GM21737 (cell line): ENCODE data around the gene CCK.

Source experiments
- ATAC-seq: cut with Tn5 transposase; IDR thresholded peaks from one replicate; pipeline ENCODE4 v1.9.1; 2021; ENCODE audit warnings: mild to moderate bottlenecking, moderate library complexity; ENCODE audit not compliant: unreplicated experiment

The CCK gene

DNA sequence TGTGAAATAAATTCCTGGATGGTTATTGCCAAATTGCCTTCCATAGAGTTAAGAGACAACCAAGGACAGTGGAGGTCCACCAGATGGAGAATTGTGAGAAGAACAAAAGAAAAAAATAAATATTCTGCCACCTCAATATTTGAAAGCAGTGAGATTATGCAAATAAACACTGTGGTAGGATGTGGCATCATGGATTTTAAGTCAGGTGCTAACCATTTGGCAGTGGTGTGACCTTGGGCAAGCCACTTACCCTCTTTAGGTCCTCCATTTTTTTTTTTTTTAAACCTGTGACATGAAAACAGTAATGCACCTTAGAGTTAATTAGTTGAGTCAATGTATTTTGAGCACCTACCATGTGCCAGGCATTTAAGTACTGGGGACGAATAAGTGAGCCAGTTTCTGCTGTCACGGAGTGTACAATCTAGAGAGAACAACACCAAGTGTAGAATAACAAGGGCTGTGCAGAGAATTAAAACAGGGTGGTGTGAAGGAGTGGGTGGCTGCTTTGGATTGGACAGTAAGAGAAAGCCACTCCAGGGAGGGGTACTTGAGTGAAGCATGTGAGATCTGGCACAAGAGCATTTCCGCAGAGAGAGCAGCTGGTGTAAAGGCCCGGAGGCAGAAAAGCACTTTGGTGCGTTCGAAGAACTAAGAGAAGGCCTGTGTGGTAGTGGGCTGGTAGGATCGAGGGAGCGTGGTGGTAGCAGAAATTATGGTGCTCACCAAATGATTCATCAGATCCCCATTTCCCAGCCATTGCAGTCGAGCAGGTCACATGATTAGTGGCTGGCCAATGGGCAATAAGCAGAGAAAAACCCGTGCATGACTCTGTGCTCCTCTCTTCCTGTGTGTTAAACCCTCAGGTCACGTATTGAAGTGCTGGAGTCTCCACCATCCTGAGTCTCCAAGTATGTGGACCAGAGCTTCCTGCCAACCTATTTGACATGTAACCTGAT lies 39.2 kb downstream of the CCK start:
- ATAC-seq = no peak

DNA sequence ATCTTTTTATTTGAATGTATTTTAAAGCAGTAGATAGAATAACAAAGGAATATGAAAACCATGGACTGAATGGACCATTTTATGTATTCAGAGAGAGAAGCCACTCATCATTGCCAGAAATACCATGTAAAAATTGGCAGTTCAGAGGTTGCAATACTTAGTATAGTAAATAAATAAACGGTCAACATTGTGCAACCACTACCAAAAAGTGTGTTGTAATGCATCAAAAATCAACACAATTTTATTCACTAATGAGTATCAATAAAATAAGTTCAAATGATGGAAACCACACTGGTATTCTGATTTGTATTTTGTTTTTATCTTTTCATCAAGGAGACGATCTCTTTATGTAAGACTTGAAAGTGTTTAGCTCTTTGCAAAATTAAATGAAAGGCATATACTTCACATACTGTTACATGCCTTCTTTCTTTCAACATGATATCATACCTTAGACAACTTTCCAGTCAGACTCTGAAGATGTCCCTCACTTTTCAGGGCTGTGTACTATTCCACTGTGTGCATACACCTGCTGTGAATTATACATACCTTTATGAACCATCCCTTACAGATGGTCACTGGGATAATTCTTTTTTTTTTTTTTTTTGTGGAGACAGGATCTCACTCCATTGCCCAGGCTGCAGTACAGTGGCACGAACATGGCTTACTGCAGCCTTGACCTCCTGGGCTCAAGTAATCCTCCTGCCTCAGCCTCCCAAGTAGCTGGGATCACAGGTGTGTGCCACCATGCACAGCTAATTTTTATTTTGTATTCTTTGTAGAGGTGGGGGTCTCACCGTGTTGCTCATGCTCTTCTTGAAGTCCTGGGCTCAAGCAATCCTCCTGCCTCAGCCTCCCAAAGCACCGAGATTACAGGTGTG lies 40.3 kb downstream of the CCK start:
- ATAC-seq = no peak

DNA sequence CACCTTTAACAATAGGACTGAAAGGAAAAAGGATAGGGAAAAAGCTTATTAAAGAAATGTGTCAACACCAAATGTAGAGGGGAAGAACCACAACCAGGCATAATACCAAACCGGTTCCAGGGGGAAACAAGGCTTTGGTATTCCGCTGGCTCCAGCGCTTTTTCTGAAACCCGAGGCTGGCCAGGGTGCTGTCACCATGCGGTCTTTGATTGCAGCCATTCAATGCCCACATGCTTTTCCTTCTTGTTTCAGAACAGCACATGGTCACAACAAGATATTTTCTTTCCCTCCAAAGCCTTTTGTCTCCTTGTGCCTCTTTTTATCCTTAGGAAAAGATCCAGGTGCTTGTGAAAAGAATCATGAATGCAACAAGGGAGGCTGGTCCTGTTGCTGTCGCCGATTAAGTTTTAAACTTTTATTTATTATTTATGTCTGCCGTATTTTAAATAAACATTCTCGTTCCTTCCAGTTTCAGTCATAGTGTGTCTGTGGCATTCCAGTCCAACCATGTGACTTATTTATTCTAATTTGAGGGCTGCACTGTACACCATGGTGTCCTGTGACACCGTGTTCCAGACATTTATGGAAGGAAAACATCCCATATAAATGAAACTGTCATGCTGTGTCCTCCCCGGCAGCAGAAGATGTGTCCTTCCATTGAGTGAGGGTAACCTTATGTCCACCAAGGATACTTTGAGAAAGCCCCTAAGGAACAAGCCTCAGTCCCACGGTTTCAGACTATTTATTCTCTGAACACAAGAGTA lies 41.1 kb downstream of the CCK start:
- no peak for ATAC-seq

DNA sequence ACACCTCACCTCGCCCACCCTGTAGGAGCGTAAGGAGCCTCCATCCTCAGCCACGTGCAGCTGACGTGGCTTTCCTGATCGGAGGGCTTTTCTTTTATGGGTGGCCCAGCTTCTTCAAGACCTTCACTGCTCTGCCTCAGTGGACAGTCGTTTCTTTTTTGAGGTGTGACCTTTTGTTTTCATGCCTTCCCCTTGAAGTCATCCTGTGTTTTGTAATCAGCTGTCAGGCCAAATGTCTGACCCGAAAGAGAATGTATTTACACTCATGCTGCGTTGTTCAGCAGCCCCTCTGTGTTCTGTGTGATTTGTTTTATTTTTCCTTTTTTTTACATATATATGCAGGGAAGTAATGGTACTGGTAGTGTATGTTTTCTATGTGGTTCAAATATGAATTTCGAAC lies 41.8 kb downstream of the CCK start:
- no peak for ATAC-seq

DNA sequence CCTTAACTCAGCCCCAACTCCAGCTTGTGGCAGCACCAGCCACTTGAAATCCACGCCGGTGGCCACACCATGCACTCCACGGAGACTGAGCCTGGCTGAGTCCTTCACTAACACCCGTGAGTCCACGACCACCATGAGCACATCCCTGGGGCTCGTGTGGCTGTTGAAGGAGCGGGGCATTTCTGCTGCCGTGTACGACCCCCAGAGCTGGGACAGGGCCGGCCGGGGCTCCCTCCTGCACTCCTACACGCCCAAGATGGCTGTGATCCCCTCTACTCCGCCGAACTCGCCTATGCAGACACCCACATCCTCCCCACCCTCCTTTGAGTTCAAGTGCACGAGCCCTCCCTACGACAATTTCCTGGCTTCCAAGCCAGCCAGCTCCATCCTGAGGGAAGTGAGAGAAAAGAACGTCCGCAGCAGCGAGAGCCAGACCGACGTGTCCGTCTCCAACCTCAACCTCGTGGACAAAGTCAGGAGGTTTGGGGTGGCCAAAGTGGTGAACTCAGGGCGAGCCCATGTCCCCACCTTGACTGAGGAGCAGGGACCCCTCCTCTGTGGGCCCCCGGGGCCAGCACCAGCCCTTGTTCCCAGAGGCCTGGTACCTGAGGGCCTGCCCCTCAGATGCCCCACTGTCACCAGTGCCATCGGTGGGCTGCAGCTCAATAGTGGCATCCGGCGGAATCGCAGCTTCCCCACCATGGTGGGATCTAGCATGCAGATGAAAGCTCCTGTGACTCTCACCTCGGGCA lies 42.9 kb downstream of the CCK start:
- ATAC-seq = no peak

DNA sequence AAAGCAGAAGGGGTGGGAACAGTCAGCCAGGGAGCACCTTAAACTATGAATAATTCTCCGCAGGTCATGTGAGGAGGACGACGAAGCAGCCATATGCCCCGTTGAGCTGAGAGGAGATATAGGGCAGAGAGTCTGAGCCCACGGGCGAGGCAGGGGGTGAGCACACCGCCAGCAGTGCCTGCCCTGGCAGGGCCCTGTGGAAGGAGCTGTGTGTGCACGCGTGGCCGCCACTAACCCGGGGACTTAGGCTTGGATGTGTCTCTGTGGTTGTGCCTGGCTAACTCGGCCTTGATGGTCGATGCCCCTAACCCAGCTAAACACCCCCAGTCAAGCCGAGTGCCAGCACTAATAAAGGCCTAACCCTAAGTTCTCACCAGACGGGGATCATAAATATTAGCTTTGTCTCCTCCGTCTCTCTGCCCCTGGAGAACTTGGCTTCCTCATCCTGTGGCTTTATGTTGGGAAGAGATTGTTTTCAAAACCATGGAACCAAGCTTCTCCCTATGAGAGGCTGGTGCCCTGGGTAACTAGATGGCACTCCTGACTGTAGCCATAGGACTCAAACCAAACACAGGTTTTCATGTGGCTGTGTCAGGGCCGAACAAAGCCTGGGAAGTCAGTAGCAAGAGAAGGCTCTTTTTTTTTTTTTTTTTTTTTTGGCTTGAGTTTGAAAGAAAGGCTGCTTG lies 45.4 kb downstream of the CCK start:
- no peak for ATAC-seq

DNA sequence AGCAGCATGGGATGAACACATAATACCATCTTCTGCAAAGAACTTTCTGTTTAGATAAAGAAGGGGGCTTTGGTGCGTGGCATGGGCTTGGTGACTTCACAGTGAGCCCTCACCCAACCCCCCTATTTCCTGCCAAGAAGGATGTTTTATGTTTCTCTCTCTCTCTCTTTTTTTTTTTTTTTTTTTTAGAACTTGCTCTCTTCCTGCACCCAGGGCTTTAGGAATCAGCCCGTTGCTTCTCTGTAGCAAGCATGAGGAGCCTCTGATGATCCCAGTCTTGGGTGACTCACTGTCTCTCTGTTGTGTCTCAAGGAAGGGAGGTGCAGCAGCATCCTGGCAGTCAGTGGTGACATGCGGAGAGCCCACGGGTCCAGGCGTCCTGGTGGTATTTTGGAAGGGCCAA lies 49.1 kb downstream of the CCK start:
- ATAC-seq = no peak

DNA sequence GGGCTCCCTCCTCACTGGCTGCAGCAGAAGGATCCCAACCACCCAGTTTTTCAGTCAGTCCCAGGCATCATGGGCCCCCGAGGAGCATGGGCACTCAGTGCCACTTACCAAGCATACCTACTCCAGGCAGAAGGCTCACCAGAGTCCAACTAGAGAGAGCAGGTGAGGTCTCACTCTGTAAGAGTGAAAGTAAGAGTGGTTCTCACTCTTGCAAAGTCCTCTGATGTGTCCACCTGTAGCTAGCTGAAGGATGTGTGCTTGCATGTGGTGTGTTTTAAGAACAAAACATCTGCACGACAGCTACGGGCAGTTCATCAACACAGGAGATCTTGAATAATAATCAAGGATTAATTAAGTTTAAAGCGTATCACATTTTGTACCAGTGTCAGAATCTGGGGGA lies 49.7 kb downstream of the CCK start:
- ATAC-seq = peak; percentile 43

DNA sequence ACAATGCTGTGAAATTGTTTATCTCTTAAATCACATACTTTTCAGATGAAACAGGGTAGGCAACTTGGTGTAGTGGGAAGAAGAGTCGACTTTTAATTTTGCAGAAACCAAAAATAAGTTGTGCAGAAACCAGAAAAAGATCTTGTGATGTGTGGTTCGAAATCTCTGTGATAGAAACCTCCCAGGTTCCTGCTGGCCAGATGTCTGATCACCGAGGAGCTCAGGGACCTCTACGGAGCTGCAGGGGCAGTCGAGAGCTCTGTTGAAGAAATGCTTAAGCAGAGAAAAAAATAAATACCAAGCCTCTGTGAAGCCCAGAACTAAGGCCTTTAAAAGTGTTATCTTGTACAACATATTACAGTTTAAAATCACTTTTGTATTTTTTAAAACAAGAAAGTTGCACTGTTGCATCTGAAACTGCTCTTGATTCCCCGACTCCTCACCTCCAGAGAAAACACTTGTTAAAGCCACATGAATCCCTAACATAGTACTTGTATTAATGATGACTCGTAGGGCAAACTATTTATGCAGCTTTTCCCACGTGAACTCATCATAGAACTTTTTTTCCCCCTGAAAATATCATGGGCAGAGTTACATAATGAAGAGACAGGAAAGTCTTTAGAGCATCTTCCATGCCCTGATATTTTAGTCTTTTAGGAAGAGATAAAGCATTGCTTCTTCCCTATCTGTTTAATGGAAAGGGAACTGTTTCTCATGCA lies 51.3 kb downstream of the CCK start:
- ATAC-seq = peak; percentile 42

DNA sequence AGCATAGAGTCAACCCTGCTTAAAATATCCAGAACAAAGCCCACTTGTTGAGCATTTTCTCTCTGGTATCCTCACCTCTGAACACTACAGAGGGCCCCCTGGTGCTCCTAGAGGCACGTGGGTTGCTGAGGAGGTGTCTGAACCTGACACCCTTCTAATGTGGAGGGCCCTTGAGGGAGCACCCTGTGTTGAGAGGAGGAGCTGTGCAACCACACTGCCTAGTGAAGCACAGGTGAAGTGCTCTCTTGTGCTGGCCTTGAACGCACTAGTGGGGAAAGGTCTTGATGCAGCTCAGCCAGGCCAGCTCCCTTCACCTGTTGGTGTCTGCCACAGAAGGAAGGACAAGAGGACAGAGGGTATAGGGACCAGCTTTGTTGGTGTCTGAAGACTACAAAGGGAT lies 51.9 kb downstream of the CCK start:
- ATAC-seq = peak; percentile 28

DNA sequence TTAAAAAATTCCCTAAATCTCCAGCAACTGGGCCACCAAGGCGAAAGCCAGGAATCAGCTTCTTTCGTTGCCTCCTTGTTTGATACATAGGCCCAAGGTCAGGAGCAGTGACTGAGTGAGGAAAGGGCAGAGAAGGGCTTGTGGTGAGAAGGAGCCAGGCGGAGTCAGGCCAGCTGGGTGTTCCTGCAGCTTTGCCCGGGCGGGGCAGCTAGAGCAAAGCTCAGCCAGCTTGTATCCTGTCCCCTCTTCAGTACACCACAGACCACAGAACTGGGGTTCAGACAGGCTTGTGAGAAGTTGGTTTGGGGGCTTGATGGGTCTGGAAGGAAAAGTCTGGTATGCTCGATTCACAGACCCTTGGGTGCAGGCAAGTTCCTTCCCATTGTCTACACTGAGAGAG lies 52.6 kb downstream of the CCK start:
- peak; percentile 47 for ATAC-seq

DNA sequence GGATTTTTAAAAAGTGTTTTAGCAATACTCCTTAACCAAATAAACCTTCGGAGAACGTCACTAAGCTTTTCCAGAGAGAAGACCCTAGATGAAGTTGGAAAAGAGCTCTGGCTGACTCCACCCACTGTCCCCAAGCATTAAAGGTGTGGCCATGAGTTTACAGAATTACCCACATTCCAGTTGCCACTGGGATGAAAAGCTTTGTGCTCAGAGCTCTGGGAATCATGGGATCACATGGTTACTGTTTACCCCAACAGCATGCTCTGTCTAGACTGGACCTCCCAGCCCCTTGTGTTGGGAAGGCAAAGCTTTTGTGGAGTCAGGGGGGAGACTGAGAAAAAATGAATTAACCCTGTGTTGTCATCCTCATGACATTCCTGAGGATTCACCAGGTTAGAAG lies 55.3 kb downstream of the CCK start:
- ATAC-seq = no peak

DNA sequence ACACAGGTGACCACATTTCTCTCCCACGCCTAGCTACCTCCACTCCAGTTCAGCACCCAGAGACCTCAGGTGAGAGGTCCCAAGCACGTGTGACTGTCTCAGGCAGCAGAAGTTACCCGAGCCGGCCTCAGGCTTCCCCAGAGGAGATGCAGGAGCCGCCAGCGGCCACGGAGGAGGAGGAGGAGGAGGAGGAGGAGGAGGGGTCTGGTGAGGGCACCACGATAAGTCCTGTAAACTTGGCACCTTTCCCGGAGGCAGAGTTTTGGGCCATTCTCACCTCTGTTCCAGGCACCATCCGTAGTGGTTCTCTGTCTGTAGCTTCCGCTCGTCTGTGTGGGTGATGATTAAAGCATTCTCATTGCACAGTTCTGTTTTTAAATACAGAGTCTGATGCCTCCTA lies 56.1 kb downstream of the CCK start:
- ATAC-seq = no peak
